Measurements from ENCODE around the gene CRB2. TPM values are rescaled to one million over a fixed set of nuclear protein-coding genes. Genes with fewer than 3 reads are reported as not detected.

The CRB2 gene
- total and polyA plus RNA-seq, 2 of the 4 experiments (the other 2 are of a cell fraction) = not detected

DNA sequence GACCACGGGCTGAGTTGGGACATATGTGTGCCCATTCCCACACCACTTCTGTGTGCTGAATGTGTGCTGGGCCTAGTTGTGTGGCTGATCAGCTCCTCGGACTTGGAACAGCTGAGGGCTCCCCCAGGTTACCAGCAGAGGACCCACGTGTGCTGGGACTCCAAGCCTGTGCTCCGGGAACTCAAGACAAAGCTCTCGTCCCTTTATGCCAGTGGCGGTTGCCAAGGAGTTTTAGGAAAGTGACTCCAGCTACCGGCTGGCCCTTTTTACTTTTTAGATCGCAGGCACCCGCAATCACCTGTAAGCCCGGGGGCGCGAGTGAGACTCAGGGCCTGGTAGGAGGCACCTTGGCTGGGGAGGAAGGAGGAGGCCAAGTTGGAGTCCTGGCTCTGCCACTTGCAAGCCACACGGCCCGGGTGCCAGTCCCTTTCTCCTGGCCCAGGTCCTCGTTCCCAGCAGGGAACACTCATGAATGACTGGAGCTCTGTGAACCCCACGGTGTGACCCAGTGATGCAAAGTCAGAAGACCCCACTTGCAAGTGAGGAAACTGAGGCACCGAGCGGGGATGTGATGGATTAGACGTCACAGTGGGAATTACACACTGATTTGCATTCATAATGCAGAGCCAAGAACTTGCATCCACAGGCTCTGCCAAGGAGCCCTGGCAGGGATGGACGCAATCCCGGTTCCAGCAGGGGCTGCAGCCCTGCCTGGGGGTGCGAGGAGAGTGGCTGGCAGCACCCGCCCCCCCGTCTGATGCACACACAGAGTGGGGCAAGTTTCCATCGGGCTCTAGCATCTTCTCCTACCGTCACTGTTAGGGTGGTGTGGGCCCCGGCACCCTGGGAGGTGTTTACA, 26.9 kb downstream of the CRB2 start:
- H4K20me1 ChIP-seq (ENCODE audit: insufficient read depth, low read length) = no peaks in the 10 kb centered on the region
- H3K4ac ChIP-seq (ENCODE audit: low read depth, low read length) = no peak overlapping the region
- no peak overlapping the region for H2AK9ac ChIP-seq (replicated peaks; ENCODE audit: low read depth, low read length, poor library complexity)
- H3K4me2 ChIP-seq (ENCODE audit: low read depth, low read length) = no peak overlapping the region
- no peak overlapping the region for H3K4me3 ChIP-seq (ENCODE audit: insufficient read depth, low read depth, low read length)
- H3K27ac ChIP-seq (ENCODE audit: insufficient read depth, low read length) = no peak overlapping the region
- no peak overlapping the region for H4K8ac ChIP-seq (ENCODE audit: low read depth in 2 of 2, low read length in 2 of 2)
- ChIA-PET CTCF (no interaction called here), POLR2A (ENCODE audit: unreplicated experiment) (no interaction called here)
- H3K27me3 ChIP-seq (ENCODE audit: control insufficient read depth, insufficient read depth, low read length) = peaks cover 4% of the 10 kb centered on the region; the same call in 1 of the 2 replicates
- H3K9me1 ChIP-seq (ENCODE audit: insufficient read depth, low read length) = no peaks in the 10 kb centered on the region
- intact Hi-C loops (cut with micrococcal nuclease) (no loop called here), dilution Hi-C loops (cut with HindIII; ENCODE audit: low sequenced_read_pairs, unreplicated experiment) (no loop called here), in situ Hi-C loops (cut with MboI; ENCODE audit: low sequenced_read_pairs) (no loop called here)
- no peak overlapping the region for H3K23ac ChIP-seq (ENCODE audit: low read depth, low read length)
- no peaks in the 10 kb centered on the region for H3K4me1 ChIP-seq (ENCODE audit: control insufficient read depth, insufficient read depth, low read length)
- WGBS, 2 experiments (ENCODE audit: extremely low coverage in 2 of 2, insufficient read length in 1 of 2) = 90% methylated on average over 4 of the region's 27 CpGs; no CpG with 5 or more reads in 1 of the 2 experiments
- no peaks in the 10 kb centered on the region; the same call in 1 of the 2 replicates for H3K36me3 ChIP-seq (ENCODE audit: control insufficient read depth, insufficient read depth, low read length)
- BruUV-seq (replicated peaks) = no TSS peak
- no peak overlapping the region for H2BK15ac ChIP-seq (ENCODE audit: low read depth, low read length)
- H2BK5ac ChIP-seq (ENCODE audit: low read depth, low read length, poor library complexity, severe bottlenecking) = no peak overlapping the region
- H3K14ac ChIP-seq (replicated peaks; ENCODE audit: low read depth, low read length) = no peak overlapping the region
- no peak for ATAC-seq (ENCODE audit: low read depth)
- H2AK5ac ChIP-seq (ENCODE audit: low read depth, low read length) = no peak overlapping the region
- no peak overlapping the region for H2BK120ac ChIP-seq (ENCODE audit: low read depth, low read length)
- H3K9me3 ChIP-seq (ENCODE audit: control insufficient read depth, insufficient read depth, low read length) = no peaks in the 10 kb centered on the region
- no peaks in the 10 kb centered on the region for H3K79me1 ChIP-seq (ENCODE audit: low read depth in 1 of 2, low read length in 2 of 2)
- no peak overlapping the region for H4K5ac ChIP-seq (ENCODE audit: low read depth, low read length)
- H3K18ac ChIP-seq (ENCODE audit: low read depth, low read length) = no peak overlapping the region
- DNase-seq = no peak
- H4K91ac ChIP-seq (ENCODE audit: insufficient read depth, low read depth, low read length) = no peak overlapping the region
- no peak overlapping the region for H3K56ac ChIP-seq (ENCODE audit: extremely low read depth, insufficient read depth, low read length)
- H2BK20ac ChIP-seq (ENCODE audit: low read depth, low read length) = no peak overlapping the region
- no peak overlapping the region for H2AFZ ChIP-seq (replicated peaks; ENCODE audit: low read length, poor library complexity)
- no peak overlapping the region for H3K9ac ChIP-seq (ENCODE audit: low read depth, low read length)
- TF ChIP-seq CHD1 (IDR thresholded peaks at IDR 0.05; ENCODE audit: low read depth, low read length) (no peak), POLR2A (IDR thresholded peaks at IDR 0.05; ENCODE audit: low read depth, low read length) (no peak), NFE2L2 (IDR thresholded peaks at IDR 0.05; ENCODE audit: low read depth, low read length) (no peak), MAFK (IDR thresholded peaks at IDR 0.05; ENCODE audit: low read depth, low read length) (no peak), RAD21 (IDR thresholded peaks at IDR 0.05; ENCODE audit: low read length) (no peak), MAZ (IDR thresholded peaks at IDR 0.05; ENCODE audit: borderline replicate concordance, low read depth, low read length) (no peak), RFX5 (IDR thresholded peaks at IDR 0.05; ENCODE audit: low read depth, low read length) (no peak), SMC3 (IDR thresholded peaks at IDR 0.05; ENCODE audit: low read depth, low read length) (no peak), FOS (IDR thresholded peaks at IDR 0.05; ENCODE audit: low read depth, low read length) (no peak), CEBPB (IDR thresholded peaks at IDR 0.05; ENCODE audit: low read depth, low read length) (no peak), BHLHE40 (IDR thresholded peaks at IDR 0.05; ENCODE audit: low read depth, low read length) (no peak), RCOR1 (IDR thresholded peaks at IDR 0.05; ENCODE audit: insufficient replicate concordance, low read length) (no peak)
- TF ChIP-seq, protein P1, sequence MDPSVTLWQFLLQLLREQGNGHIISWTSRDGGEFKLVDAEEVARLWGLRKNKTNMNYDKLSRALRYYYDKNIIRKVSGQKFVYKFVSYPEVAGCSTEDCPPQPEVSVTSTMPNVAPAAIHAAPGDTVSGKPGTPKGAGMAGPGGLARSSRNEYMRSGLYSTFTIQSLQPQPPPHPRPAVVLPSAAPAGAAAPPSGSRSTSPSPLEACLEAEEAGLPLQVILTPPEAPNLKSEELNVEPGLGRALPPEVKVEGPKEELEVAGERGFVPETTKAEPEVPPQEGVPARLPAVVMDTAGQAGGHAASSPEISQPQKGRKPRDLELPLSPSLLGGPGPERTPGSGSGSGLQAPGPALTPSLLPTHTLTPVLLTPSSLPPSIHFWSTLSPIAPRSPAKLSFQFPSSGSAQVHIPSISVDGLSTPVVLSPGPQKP (IDR thresholded peaks at IDR 0.05; ENCODE audit: borderline replicate concordance, low read depth, low read length) = no peak
- TF ChIP-seq, protein P2, sequence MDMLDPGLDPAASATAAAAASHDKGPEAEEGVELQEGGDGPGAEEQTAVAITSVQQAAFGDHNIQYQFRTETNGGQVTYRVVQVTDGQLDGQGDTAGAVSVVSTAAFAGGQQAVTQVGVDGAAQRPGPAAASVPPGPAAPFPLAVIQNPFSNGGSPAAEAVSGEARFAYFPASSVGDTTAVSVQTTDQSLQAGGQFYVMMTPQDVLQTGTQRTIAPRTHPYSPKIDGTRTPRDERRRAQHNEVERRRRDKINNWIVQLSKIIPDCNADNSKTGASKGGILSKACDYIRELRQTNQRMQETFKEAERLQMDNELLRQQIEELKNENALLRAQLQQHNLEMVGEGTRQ (IDR thresholded peaks at IDR 0.05; ENCODE audit: low read depth, low read length) = no peak
- TF ChIP-seq, protein P3, sequence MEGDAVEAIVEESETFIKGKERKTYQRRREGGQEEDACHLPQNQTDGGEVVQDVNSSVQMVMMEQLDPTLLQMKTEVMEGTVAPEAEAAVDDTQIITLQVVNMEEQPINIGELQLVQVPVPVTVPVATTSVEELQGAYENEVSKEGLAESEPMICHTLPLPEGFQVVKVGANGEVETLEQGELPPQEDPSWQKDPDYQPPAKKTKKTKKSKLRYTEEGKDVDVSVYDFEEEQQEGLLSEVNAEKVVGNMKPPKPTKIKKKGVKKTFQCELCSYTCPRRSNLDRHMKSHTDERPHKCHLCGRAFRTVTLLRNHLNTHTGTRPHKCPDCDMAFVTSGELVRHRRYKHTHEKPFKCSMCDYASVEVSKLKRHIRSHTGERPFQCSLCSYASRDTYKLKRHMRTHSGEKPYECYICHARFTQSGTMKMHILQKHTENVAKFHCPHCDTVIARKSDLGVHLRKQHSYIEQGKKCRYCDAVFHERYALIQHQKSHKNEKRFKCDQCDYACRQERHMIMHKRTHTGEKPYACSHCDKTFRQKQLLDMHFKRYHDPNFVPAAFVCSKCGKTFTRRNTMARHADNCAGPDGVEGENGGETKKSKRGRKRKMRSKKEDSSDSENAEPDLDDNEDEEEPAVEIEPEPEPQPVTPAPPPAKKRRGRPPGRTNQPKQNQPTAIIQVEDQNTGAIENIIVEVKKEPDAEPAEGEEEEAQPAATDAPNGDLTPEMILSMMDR (conservative IDR thresholded peaks at IDR 0.05; ENCODE audit: low read depth, low read length) = no peak

Measured in IMR-90 (cell line).